Stimulated activated naive CD8-positive, alpha-beta T cell treated with anti-CD3 and anti-CD28 coated beads, Interleukin-15, Interleukin-2, amounts not matched to agents 100 U/mL and 50 U/mL, for 24 hours (primary cell): Measurements from ENCODE around the gene HM13.
A peak's percentile ranks its signal among the peaks of the same experiment; 100 is the strongest.
"Not testable (repeated sequence)": the region's sequence is repeated elsewhere in the genome, so short reads cannot be mapped to it uniquely, and the experiment has no call there.

Source experiments
- ATAC-seq: fragments of 150-1000 bp; cut with Tn5 transposase; one replicate; pipeline ENCODE4 v1.10.0; 2021
- DNase-seq: peaks from one replicate; pipeline ENCODE4 v3.0.0; 2021

Gene HM13

DNA sequence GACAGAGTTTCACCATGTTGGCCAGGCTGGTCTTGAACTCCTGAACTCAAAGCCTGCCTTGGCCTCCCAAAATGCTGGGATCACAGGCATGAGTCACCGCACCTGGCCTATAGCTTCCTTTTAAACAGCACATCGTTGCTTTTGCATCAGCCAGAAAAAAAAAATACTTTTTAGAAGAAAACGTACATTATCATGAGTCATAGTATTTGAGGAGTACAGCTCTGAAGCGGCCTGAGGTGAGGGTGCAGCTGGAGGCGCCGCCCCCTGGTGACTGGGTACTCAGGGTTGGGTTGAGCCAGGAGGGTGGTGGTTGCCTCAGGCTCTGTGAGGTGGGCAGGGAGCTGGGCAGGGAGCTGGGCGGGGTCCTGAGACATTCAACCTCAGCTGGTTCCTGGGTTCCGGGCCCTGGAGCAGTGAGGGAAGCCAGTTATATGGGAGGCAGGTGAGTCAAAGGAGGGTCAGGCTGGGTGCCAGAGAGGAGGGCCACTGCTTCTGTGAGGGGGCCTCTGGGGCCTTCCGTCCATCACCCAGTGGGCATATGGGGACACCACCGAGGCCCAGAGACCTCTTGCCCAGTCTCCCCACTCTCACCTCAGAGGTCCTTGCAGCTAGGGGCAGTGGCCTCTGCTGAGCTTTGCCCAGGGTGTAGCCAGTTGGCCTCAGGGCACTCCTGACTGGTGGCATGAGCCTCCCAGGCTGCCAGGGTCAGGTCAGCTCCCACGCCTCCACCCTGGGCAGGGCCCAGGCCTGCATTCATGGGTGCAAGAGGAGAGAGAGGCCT is 79.2 kb downstream of the HM13 start:
- DNase-seq = no peak

DNA sequence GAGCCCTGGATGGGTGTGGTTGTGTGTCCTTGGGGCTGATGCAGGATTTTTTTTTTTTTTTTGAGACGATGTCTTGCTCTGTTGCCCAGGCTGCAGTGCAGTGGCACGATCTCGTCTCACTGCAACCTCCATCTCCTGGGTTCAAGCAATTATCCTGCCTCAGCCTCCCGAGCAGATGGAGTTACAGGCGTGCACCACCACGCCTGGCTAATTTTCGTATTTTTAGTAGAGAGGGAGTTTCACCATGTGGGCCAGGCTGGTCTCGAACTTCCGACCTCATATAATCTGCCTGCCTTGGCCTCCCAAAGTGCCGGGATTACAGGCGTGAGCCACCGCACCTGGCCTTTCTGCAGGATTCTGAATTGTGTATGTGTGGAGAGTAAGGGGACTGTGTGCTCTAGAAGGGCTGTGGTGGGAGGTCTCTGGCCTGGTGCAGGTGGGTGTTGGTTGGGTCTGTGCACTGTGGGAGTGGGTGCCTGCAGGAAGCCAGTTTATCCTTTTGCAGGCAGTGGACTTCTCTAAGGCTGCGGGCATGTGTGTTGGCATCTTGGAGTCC is 79.8 kb downstream of the HM13 start:
- DNase-seq (no peak), ATAC-seq (no peak)

More for the DNA sequence above, 79.2 kb downstream of the HM13 start:
- ATAC-seq = peak; percentile 85

DNA sequence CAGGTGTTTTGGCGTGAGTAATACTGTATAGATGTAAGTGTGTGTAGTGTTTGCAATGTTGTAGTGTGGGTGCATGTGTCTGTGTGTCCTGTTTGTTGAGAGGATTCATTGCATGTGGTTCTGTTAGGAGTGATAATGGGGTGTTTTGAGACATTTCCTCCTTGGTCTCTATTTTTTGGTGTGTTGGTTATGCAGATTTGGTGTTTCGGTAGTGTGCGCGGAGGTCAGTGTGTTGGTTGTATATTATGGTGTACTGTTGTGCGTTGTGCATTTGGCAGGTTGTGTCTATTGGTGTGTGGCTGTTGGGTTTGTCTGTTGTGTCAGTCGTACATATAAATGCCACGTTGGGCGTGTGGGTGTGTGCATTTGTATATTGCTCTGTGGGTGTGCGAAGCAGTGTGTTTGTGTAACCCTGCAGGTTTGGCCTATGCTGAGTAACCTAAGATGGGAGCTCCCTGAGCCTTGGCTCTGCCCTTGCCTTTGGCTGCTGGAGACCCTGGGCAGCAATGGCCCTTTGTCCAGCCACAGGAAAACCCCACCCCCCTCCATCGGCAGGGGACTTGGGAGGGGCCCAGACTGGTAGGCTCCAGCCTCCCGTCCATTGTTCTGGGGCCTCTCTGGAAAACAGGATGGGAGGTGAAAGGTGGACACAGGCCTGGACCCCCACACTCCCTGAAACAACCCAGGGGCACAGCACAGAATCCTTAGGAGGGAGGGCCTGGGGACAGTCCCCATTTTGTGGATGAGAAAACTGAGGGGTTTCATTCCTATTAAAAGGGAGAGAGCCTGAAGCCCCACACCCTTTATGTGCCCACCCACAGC is 80.5 kb downstream of the HM13 start:
- ATAC-seq (no peak), DNase-seq (no peak)

DNA sequence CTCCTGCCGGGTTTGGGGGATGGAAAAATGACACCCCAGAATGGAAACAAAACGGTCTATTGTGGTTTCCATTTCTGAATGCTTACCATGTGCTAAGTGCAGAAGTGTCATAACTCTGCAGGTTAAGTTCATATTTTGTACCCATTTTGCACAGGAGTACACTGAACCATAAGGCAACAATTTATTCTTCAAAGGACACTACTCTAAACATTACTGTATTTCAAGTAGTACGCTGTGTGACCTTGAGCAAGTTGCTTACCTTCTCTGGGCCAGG is 81.1 kb downstream of the HM13 start:
- ATAC-seq (no peak), DNase-seq (no peak)

DNA sequence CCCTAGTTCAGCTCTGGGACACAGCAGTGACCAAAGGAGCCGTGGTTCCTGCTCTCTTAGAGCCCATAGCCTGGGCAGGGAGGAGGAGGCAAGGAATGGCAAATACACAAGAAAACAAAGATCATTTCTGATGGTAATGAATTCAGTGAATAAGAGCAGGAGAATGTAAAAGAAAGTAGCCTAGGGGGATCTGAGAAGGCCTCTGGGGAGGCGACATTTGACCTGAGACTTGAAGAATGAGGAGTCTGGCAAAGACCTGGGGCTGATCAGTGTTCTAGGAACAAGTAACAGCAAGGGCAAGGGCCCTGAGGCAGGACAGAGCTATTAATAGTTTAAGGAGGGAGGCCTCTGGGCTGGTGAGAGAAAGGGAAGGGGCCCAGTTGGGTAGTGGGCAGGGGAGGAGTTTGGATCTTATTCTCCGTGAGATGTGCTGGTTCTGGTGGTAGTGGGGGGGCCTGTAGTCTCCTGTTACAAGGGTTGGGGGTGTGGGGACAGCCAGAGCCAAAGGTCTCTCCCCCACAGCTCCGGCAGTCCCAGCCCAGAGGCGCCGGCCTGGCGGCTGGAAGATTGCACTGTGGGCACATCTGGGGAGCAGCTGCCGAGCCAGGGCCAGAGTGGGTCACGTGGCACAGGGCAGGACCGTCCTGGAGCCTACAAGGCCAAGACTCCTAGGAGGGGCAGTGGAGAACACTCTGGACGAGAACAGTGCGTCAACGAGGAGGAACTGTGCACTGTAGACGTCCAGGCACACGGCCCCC is 81.6 kb downstream of the HM13 start:
- no peak for ATAC-seq
- no peak for DNase-seq

DNA sequence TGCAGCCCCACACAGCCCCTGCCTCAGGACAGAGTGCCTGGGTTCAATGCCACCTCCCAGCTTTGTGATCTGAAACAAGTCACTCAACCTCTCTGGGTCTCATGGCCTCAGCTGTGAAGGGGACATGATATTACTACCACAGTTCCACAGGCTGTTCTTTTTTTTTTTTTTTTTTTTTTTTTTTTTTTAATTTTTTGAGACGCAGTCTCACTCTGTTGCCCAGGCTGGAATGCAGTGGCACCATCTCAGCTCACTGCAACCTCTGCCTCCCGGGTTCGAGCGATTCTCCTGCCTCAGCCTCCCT is 82.1 kb downstream of the HM13 start:
- ATAC-seq, DNase-seq: not testable (repeated sequence)

DNA sequence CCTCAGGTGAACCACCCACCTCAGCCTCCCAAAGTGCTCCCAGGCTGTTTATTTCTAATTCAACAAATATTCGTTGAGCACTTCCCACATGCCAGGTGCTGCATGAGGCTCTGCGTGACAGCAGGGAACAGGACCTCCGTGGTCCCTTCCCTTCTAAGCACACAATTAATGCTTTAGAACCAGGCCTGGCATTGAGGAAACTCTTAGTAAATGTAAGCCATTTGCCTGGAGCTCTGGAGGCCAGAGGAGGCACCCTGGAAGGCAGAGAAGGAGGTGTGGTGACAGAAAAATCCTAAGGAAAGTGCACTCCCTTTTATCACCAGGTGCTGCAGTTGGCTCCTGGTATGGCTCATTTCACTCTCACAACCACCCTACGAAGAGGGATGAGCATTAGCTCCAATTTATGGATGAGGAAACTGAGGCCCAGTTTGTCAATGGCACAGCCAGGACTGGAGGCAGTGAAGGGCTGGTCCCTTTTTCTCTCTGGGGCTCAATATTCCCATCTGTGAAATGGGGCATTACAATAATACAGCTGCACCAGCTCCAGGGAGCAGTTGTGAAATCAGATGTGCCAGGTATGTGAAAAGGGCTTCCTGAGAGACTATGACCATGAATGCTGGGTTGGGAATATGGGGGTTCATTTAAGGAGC is 82.7 kb downstream of the HM13 start:
- ATAC-seq (no peak), DNase-seq (no peak)

DNA sequence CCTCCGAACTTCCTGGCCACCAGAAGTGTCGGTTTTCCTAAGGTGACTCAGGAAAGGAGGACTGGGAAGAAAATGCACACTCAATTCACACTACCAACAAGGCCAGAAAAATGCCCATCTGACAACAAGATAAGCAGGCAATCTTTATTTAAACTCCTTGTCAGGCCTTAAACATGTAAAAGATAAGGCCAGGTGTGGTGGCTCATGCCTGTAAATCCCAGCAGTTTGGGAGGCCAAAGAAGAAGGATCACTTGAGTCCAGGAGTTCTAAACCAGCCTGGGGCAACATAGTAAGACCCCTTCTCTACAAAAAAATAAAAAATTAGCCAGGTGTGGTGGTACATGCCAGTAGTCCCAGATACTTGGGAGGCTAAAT is 83.2 kb downstream of the HM13 start:
- DNase-seq = no peak
- no peak for ATAC-seq

DNA sequence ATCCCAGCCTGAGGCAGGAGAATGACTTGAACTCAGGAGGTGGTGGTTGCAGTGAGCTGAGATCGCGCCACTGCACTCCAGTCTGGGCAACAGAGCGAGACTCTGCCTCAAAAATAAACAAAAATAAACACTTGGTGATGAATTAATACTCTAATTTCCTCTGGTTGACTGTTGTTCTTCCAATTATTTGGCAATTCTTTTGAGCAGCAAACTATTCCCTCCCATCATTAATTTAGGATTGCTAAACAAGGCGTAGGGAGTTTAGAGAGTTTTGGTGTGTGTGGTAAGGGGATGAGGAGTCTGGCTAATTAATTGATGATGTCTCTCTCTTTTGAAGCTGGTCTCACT is 88.2 kb downstream of the HM13 start:
- no peak for ATAC-seq
- no peak for DNase-seq

DNA sequence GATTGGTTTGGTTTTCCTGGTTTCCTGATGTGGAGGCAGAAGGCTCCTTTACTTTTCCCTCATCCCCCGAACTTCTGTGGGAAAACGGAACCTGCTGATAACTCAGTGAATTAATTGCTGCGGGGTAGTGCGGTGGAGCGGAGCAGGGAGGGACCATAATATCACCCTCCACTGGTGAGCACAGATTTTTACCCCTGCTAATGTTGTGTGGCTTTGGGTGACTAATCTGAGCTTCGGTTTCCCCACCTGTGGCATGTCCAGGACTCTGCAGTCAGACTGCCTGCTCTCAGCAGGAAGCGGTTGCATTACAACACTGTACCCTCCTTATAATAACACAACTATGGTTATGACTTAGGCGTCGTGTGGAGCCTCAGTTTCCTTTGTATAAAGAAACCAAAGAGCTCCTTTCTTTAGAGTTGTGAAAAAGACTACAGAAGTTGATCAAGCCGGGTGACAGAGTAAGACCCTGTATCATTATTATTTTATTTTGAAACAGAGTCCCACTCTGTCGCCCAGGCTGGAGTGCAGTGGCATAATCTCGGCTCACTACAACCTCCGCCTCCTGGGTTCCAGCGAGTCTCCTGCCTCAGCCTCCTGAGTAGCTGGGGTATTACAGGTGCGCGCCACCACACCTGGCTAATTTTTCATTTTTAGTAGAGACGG is 88.7 kb downstream of the HM13 start:
- ATAC-seq (peak; percentile 81), DNase-seq (peak; percentile 47)

DNA sequence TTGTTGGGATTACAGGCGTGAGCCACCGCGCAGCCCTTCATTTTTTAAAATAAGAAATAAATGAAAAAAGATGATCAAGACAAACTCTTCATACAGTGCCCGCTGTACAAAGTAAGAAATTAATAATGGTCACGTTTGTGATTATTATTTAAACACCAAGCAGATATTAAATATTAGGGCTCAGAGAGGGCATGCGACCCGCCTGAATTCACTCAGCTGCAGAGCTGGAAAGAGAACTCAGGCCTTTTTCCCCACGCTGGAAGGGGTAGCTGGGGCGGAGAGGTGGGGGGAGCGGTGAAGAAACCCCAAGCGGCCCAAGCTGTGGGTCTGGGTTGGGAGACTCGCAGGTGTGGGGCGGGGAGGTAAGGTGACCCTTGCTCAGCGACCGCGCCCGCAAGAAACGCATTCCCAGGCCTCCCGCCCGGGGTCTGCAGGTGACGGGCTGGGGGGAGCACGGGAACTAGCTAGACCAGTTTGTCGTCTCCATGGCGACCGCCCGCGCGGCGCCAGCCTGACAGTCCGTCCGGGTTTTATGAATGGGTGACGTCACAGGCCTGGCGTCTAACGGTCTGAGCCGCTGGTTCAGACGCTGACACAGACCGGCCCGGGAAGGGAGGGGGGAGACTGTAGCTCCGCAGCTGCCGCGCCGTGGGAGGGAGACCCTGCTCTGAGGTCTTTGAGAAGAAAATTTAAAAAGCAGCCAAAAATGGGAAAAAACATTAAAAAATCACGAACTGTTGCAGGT is 89.8 kb downstream of the HM13 start:
- peak; percentile 79 for DNase-seq
- ATAC-seq = peak; percentile 51

DNA sequence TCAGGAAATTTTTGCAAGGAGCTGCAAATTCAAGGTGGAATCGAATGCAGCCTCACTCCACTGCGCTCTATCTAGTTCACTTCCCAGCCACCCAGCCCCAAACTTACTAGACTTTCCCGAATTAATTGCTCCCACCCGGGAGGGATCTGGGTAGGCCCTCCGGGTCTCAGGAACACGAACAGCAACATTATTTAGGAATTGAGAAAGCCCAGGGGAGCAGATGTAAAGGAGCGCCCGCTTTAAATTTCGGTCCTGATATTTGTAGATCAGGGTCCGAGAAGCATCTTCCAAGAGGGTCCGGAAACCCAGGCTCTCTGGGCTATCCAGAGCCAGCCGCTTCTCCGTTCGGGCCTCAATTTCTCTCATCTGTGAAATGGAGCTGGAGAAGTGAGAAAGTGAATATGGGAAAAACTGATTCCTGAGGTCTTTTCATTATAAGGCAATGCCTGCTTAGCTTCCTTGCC is 90.4 kb downstream of the HM13 start:
- ATAC-seq (peak; percentile 0), DNase-seq (no peak)

DNA sequence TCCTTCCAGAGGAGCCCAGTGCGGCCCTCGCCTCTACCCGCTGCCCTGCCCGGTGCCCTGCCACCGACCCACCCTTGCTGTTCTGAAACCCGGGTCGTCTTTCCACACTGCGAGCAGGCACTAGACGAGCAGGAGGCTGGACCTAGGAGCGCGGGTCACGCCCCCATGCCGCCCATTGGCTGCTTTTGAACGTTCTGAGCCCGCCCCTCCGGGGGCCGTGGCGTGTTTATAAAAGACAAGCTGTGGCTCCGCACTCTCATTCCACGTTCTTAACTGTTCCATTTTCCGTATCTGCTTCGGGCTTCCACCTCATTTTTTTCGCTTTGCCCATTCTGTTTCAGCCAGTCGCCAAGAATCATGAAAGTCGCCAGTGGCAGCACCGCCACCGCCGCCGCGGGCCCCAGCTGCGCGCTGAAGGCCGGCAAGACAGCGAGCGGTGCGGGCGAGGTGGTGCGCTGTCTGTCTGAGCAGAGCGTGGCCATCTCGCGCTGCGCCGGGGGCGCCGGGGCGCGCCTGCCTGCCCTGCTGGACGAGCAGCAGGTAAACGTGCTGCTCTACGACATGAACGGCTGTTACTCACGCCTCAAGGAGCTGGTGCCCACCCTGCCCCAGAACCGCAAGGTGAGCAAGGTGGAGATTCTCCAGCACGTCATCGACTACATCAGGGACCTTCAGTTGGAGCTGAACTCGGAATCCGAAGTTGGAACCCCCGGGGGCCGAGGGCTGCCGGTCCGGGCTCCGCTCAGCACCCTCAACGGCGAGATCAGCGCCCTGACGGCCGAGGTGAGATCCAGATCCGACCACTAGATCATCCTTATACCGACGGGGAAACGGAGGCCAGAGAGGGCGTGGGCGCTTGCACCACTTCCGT is 91.0 kb downstream of the HM13 start, which contains the start of gene ID1:
Gene ID1, plus strand, starts transcription at position 259 of the 871 bp plus-strand sequence. Its CDS starts 99 bp downstream, at position 358.
- DNase-seq (peak; percentile 89), ATAC-seq (peak; percentile 88)

DNA sequence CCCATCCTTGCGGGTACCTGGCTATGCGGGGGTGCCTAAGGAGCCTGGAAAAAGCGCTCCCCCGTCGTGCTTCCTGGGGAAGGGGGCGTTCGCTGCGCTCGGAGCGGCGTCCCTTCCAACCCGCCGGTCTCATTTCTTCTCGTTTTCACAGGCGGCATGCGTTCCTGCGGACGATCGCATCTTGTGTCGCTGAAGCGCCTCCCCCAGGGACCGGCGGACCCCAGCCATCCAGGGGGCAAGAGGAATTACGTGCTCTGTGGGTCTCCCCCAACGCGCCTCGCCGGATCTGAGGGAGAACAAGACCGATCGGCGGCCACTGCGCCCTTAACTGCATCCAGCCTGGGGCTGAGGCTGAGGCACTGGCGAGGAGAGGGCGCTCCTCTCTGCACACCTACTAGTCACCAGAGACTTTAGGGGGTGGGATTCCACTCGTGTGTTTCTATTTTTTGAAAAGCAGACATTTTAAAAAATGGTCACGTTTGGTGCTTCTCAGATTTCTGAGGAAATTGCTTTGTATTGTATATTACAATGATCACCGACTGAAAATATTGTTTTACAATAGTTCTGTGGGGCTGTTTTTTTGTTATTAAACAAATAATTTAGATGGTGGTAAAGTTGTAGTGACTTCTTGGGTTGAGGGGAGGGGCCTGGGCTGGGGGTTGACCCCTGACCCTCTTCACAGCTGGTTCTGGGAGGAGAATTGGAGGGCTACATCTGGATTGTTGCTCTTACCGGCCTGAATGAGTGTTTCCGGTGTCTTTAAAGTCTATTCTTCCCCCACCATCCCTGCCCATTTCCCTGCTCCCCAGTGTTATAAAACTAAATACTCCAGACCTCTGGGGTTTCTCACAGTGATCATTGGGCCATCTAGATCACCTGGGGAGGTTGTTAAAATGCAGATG is 91.9 kb downstream of the HM13 start:
- DNase-seq = peak; percentile 39

DNA sequence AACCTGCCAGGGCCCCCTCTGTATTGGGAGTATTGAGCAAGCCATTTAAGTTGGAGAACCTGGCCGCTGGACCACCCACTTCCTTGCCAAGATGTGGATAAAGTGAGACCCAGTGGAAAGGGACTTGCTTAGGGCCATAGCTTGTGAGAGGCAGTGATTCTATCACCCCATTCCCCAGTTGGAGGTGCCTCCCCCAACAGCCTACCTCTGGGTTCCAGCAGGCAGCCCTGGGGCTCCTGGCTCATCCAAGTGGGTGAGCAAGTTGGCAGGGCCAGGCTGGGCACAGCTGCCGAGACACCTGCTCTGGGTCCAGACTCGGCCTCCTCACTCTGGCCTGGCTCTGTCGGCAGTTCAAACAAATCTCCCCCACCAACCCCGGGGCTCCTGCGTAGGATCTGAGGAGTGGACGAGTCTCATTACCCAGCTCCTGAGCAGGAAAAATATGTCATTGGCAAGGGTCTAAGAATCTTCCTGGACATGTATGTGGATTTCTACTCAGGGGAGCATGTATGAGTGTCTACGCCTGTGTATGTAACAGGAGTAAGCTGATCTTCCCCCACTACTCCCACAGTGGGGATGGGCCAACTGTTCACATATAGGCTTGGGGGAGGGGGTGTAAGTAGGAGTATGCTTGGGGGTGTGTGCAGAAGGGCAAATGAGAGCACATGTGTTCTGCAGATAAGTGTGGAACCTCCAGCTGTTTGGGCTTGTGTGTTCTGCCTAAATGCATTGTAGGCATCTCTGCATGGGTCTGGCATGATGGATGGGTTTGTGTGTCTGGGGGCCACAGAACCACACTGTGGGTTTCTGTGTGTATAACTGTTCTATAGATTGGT is 92.8 kb downstream of the HM13 start:
- ATAC-seq (no peak), DNase-seq (no peak)

More for the DNA sequence above, 91.9 kb downstream of the HM13 start:
- ATAC-seq = no peak

DNA sequence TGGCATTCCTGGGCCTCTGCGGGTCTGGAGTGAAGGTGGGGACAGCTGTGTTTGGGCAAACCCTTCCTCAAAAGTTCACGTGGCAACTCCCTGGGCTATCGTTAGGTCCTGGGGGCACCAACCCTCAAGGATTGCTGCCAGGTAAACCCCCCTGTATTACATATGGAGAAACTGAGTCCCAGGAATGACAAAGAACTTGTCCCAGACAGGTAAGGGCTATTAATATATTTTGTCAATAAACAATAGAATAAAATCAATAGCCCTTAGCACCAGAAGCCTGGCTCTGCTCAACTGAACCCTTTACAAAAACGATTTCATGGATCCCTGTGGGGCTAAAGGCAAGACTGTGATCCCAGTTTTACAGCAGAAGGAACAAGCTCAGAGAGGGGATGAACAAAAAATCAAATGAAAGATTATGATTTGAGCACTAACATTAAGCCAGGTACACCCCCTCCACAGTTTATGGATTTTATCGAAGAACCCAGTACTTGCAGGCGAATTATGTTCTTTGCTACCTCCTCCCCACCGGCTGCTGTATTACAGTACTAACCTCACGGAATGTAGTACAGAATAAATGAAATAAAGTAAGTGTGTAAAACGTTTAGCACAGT is 93.5 kb downstream of the HM13 start:
- ATAC-seq = no peak
- no peak for DNase-seq

DNA sequence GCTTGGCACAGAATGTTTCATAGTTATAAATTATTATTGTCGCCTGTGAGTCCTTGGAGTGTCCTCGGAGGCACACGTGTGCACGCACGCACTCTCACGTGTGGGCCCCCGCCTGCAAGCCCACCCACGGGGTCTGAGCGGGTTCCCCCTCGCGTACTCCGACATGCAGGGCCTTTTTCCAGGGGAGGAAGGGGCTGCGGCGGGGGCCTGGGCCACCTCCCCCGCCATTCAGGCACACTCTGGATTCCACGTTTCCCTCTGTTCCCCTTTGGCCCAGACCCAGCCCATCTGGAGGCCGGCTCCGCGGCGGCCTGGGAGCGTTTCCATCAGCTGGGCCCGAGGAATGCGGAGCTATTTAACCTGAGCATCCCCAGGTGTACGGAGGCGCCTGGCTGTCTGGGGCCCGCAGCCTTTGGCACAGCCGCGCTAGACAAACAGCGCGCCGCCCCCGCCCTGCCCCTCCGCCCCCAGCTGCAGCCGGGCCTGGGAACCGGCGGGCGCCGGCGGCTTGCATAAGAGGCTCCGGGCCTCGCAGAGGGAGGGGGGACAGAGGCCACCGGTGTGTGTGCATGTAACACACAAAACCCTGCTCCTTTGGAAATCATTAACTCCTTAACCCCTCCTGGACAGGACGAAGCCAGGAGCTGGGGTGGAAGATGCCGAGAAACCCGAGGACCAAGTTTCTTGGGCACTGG is 94.2 kb downstream of the HM13 start:
- ATAC-seq (no peak), DNase-seq (no peak)
